ENCODE results near the gene APMAP. TPM values are rescaled to one million over a fixed set of nuclear protein-coding genes. Genes with fewer than 3 reads are reported as not detected.

APMAP gene
- total RNA-seq, 2 experiments from 2014 or later = 9.5 to 11.3 TPM

DNA sequence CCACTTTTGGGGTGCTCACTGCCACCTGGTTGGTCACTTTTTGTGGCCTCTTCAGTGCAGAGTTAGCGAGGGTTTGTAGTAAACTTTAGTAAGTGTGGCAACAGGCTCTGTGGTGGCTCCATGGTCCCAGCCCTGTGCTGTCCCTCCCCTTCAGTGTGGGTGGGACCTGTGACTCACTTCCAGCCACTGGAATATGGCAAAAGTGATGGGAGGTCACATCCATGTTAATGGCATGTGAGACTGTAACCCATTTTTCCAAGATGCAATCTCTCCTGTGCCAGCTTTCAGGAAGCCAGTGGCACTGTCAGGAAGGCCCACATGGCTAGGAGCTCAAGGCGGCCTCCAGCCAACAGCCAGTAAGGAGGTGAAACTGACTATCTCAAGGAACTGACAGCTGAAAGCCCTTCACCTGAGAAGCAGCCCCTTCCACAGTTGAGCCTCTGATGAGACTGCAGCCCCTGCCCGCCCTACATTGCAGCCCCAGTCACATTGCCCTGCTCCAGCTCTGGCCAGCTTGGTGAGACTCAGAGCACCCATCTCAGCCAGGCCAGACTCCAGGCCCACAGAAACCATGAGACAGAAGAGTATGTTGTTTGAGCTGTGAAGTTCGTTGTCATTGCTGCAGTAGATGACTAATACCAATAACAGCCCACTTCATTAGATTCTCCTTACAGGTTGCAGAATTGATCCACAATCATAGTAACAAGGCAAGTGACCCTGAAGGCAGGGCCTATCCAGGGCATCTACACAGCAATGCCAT is 56.6 kb downstream of the APMAP start:
- no peaks in the 10 kb centered on the region for H3K27me3 ChIP-seq (ENCODE audit: control insufficient read depth in 1 of 2, insufficient read depth in 2 of 2, low read length in 2 of 2)
- Mint-ChIP-seq H3K9me3 (no peaks in the 10 kb centered on the region), H3K36me3 (ENCODE audit: low read depth) (no peaks in the 10 kb centered on the region), H3K4me3 (no peak overlapping the region), H3K27me3 (no peaks in the 10 kb centered on the region), H3K27ac (no peak overlapping the region), H3K4me1 (ENCODE audit: low read depth) (peaks cover 21% of the 10 kb centered on the region)
- POLR2A ChIA-PET = no interaction called here
- no peaks in the 10 kb centered on the region for H3K36me3 ChIP-seq (ENCODE audit: insufficient read depth, low read length)
- no peak for DNase-seq
- ATAC-seq (ENCODE audit: poor library complexity) = no peak
- H3K9me3 ChIP-seq (ENCODE audit: control insufficient read depth in 1 of 2, insufficient read depth in 1 of 2, low read length in 2 of 2) = peaks cover 0 to 17% of the 10 kb centered on the region in 2 experiments
- TF ChIP-seq, protein P1, sequence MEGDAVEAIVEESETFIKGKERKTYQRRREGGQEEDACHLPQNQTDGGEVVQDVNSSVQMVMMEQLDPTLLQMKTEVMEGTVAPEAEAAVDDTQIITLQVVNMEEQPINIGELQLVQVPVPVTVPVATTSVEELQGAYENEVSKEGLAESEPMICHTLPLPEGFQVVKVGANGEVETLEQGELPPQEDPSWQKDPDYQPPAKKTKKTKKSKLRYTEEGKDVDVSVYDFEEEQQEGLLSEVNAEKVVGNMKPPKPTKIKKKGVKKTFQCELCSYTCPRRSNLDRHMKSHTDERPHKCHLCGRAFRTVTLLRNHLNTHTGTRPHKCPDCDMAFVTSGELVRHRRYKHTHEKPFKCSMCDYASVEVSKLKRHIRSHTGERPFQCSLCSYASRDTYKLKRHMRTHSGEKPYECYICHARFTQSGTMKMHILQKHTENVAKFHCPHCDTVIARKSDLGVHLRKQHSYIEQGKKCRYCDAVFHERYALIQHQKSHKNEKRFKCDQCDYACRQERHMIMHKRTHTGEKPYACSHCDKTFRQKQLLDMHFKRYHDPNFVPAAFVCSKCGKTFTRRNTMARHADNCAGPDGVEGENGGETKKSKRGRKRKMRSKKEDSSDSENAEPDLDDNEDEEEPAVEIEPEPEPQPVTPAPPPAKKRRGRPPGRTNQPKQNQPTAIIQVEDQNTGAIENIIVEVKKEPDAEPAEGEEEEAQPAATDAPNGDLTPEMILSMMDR (IDR thresholded peaks at IDR 0.05) = no peak
- CTCF ChIA-PET = no interaction called here
- H3K4me1 ChIP-seq (ENCODE audit: insufficient read depth, low read length) = peaks cover 24% of the 10 kb centered on the region
- no peak overlapping the region for H3K4me3 ChIP-seq (ENCODE audit: low read length)
- intact Hi-C loops (cut with DNase I, micrococcal nuclease) = no loop called here
- no peak overlapping the region for H3K27ac ChIP-seq (ENCODE audit: low read depth in 1 of 2, low read length in 2 of 2)

DNA sequence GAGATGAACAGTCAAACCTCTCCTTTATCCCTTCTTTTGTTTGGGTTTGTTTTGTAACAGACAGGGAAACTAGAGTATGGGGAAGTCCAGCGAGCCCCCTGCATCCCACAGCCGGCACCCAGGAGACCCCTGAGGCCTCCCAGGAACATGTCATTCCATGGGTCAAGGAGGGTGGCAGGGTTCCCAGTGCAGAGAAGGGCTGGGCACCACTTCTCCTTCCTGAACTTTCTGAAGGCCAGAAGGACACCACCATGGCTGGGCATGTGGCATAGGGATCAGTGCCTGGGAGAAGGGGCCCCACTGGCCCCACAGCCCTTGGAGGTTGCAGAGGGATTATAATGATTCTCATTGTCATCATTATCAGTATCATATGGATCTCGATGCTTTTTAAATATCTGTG is 57.4 kb downstream of the APMAP start:
- no peak for ATAC-seq (ENCODE audit: poor library complexity)
- CTCF ChIA-PET = no interaction called here

DNA sequence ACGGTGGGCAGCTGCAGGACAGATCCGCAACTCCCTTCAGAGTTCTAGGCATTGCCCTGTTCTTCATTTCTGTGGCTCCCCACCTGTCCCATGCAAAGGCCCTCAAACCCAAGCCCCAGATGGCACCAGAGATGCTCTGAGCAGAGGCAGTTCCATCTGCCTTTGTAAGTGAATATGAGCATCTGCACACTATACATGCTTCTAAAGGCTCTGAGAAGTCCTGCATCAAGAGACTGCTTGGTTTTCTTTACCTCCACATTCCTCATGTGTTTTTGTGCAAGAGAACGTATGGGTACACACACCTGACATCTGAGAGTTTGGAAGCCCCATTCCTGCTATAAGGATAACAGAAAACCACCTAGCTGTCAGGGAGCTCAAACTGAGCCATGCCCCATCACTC is 57.8 kb downstream of the APMAP start:
- CTCF ChIA-PET = no interaction called here
- no peak overlapping the region for H3K4me3 Mint-ChIP-seq
- H3K9me3 ChIP-seq (ENCODE audit: control insufficient read depth in 1 of 2, insufficient read depth in 1 of 2, low read length in 2 of 2) = peaks cover 0 to 17% of the 10 kb centered on the region in 2 experiments
- POLR2A ChIA-PET = no interaction called here
- H3K4me1 Mint-ChIP-seq (ENCODE audit: low read depth) = peaks cover 27% of the 10 kb centered on the region
- no peaks in the 10 kb centered on the region for H3K27me3 Mint-ChIP-seq
- H3K36me3 Mint-ChIP-seq (ENCODE audit: low read depth) = no peaks in the 10 kb centered on the region
- ATAC-seq (ENCODE audit: poor library complexity) (no peak), DNase-seq (no peak)
- no peak overlapping the region for H3K27ac ChIP-seq (ENCODE audit: low read depth in 1 of 2, low read length in 2 of 2)
- no peaks in the 10 kb centered on the region for H3K27me3 ChIP-seq (ENCODE audit: control insufficient read depth in 1 of 2, insufficient read depth in 2 of 2, low read length in 2 of 2)
- H3K9me3 Mint-ChIP-seq = no peaks in the 10 kb centered on the region
- peaks cover 32% of the 10 kb centered on the region for H3K4me1 ChIP-seq (ENCODE audit: insufficient read depth, low read length)
- intact Hi-C loops (cut with DNase I, micrococcal nuclease) = no loop called here
- no peak overlapping the region for H3K4me3 ChIP-seq (ENCODE audit: low read length)
- H3K36me3 ChIP-seq (ENCODE audit: insufficient read depth, low read length) = no peaks in the 10 kb centered on the region
- H3K27ac Mint-ChIP-seq = no peak overlapping the region
- TF ChIP-seq, protein P1 (IDR thresholded peaks at IDR 0.05) = no peak

More for the DNA sequence above, 57.4 kb downstream of the APMAP start:
- no peak overlapping the region for H3K4me3 Mint-ChIP-seq
- H3K27me3 Mint-ChIP-seq = no peaks in the 10 kb centered on the region
- H3K27ac ChIP-seq (ENCODE audit: low read depth in 1 of 2, low read length in 2 of 2) = no peak overlapping the region
- H3K9me3 Mint-ChIP-seq = no peaks in the 10 kb centered on the region
- intact Hi-C loops (cut with DNase I, micrococcal nuclease) = no loop called here
- H3K4me1 ChIP-seq (ENCODE audit: insufficient read depth, low read length) = peaks cover 32% of the 10 kb centered on the region
- POLR2A ChIA-PET = no interaction called here
- H3K4me3 ChIP-seq (ENCODE audit: low read length) = no peak overlapping the region
- no peaks in the 10 kb centered on the region for H3K36me3 Mint-ChIP-seq (ENCODE audit: low read depth)
- no peaks in the 10 kb centered on the region for H3K36me3 ChIP-seq (ENCODE audit: insufficient read depth, low read length)
- DNase-seq = no peak
- no peaks in the 10 kb centered on the region for H3K27me3 ChIP-seq (ENCODE audit: control insufficient read depth in 1 of 2, insufficient read depth in 2 of 2, low read length in 2 of 2)
- peaks cover 0 to 17% of the 10 kb centered on the region in 2 experiments for H3K9me3 ChIP-seq (ENCODE audit: control insufficient read depth in 1 of 2, insufficient read depth in 1 of 2, low read length in 2 of 2)
- peaks cover 24% of the 10 kb centered on the region for H3K4me1 Mint-ChIP-seq (ENCODE audit: low read depth)
- TF ChIP-seq, protein P1 (IDR thresholded peaks at IDR 0.05) = no peak
- no peak overlapping the region for H3K27ac Mint-ChIP-seq
